MM.1S (cell line): ENCODE results near the gene CFD.
"Not testable (repeated sequence)": the region's sequence is repeated elsewhere in the genome, so short reads cannot be mapped to it uniquely, and the experiment has no call there.

Source experiments
- DNase-seq: peaks from one replicate; pipeline ENCODE4 v3.0.0-alpha.2; 2015
- H2AFZ ChIP-seq: fragments of 300-600 bp; sonication (generic); 2 replicates; pipeline ENCODE4 v1.6.0; 2016; ENCODE audit warnings: antibody characterized with exemption, low read length
- H3F3A ChIP-seq: fragments of 300-600 bp; sonication (generic); 2 replicates; pipeline ENCODE4 v1.6.1; 2016; ENCODE audit warnings: mild to moderate bottlenecking, antibody characterized with exemption, low read length, moderate library complexity, mixed read lengths; ENCODE audit not compliant: insufficient read depth
- H3K27ac ChIP-seq: fragments of 300-600 bp; sonication (generic); 2 replicates; pipeline ENCODE4 v1.5.1; 2016; ENCODE audit warnings: mild to moderate bottlenecking, low read length
- H3K27me3 ChIP-seq: fragments of 300-600 bp; sonication (generic); replicated peaks from 2 replicates; pipeline ENCODE4 v1.6.0; 2016; ENCODE audit warnings: low read length; ENCODE audit not compliant: insufficient read depth
- H3K36me3 ChIP-seq: fragments of 300-600 bp; sonication (generic); replicated peaks from 2 replicates; pipeline ENCODE4 v1.6.1; 2016; ENCODE audit warnings: mild to moderate bottlenecking, low read length, mixed read lengths; ENCODE audit not compliant: insufficient read depth
- H3K4me1 ChIP-seq: fragments of 300-600 bp; sonication (generic); 2 replicates; pipeline ENCODE4 v1.6.1; 2016; ENCODE audit warnings: low read length, mixed read lengths
- H3K4me2 ChIP-seq: fragments of 300-600 bp; sonication (generic); 2 replicates; pipeline ENCODE4 v1.6.0; 2016; ENCODE audit warnings: low read depth, low read length
- H3K4me3 ChIP-seq: fragments of 300-600 bp; sonication (generic); 2 replicates; pipeline ENCODE4 v1.5.1; 2016; ENCODE audit warnings: low read length, mixed read lengths
- H3K79me2 ChIP-seq: fragments of 300-600 bp; sonication (generic); 2 replicates; pipeline ENCODE4 v1.6.1; 2016; ENCODE audit warnings: mixed run types, low read length, mixed read lengths
- H3K9ac ChIP-seq: fragments of 300-600 bp; sonication (generic); 2 replicates; pipeline ENCODE4 v1.6.1; 2016; ENCODE audit warnings: low read length, mixed read lengths
- H3K9me2 ChIP-seq: fragments of 300-600 bp; sonication (generic); replicated peaks from 2 replicates; pipeline ENCODE4 v1.6.1; 2016; ENCODE audit warnings: mild to moderate bottlenecking, low read length, mixed read lengths; ENCODE audit not compliant: insufficient read depth
- H3K9me3 ChIP-seq: fragments of 300-600 bp; sonication (generic); replicated peaks from 2 replicates; pipeline ENCODE4 v1.6.1; 2016; ENCODE audit warnings: mild to moderate bottlenecking, low read length, mixed read lengths; ENCODE audit not compliant: insufficient read depth
- H4K20me1 ChIP-seq: fragments of 300-600 bp; sonication (generic); 2 replicates; pipeline ENCODE4 v1.6.1; 2016; ENCODE audit warnings: mild to moderate bottlenecking, low read length, moderate library complexity, mixed read lengths; ENCODE audit not compliant: insufficient read depth
- CTCF ChIP-seq: fragments of 300-600 bp; sonication (generic); IDR thresholded peaks from 2 replicates; pipeline ENCODE4 v1.5.1; 2016; ENCODE audit warnings: antibody characterized with exemption, low read length, mixed read lengths
- EZH2 ChIP-seq: fragments of 300-600 bp; sonication (generic); optimal IDR thresholded peaks from 2 replicates; pipeline ENCODE3; 2017; ENCODE audit warnings: low read depth, mild to moderate bottlenecking, antibody characterized with exemption, low read length, mixed read lengths
- EZH2phosphoT487 ChIP-seq: fragments of 300-600 bp; sonication (generic); IDR thresholded peaks from 2 replicates; pipeline ENCODE4 v1.6.1; 2018; ENCODE audit warnings: antibody characterized with exemption, low read length

The CFD gene

DNA sequence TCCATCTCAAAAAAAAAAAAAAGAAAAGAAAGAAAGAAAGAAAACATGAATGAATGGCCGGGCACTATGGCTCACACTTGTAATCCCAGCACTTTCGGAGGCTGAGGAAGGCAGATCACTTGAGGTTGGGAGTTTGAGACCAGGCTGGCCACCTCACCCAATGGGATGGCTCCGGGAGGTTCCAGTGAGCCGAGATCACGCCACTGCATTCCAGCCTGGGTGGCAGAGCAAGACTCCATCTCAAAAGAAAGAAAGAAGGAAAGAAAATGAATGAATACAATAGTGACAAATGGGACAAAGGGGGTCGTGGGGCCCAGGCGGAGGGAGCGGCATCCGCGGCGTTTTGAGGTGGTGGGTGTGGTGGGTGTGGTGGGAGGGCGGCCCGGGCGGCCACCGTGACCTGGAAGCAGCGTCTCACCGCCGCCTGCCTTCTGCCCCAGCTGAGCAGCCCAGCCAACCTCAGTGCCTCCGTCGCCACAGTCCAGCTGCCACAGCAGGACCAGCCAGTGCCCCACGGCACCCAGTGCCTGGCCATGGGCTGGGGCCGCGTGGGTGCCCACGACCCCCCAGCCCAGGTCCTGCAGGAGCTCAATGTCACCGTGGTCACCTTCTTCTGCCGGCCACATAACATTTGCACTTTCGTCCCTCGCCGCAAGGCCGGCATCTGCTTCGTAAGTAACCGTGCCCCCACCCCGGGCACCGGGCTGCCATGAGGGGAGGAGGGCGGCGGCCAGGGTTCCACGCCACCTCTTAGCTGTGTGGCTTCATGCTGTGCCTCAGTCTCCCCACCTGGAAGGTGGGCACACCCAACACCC, 13.6 kb upstream of the CFD start:
- Histone ChIP-seq H3K4me2 (peak overlapping the region; percentile 49; the same call in 1 of the 2 replicates), H2AFZ (no peak overlapping the region)
- no peak for DNase-seq

DNA sequence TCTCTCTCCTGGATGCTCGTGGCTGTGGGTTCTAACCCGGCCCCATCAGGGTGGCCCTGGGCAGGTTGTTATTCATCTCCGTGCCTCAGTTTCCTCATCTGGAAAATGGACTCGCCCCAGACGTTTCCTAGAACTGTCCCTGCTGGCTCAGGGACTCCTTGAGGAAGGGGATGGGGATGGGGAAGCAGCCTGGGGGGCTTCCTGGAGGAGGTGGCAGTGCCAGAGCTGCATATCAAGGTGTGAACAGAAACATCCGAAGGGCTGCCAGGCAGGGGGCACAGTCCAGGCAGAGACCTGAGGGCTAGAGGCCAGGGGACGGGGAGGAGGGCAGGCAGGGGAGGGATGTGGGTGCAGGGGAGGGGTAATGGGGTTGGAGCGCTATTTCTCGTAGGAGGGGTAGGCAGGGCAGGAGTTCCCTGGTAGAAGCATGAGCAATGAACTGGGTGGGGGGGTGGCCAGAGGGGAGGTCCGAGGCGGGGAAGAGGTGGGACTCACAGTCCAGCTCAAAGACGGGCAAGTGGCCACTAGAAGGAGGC, 11.0 kb upstream of the CFD start:
- H3K79me2 ChIP-seq = no peaks in the 10 kb centered on the region
- H3K4me1 ChIP-seq = peaks cover 8% of the 10 kb centered on the region; the same call in 1 of the 2 replicates
- H3F3A ChIP-seq = peaks cover 9% of the 10 kb centered on the region
- no peaks in the 10 kb centered on the region for H3K9me2 ChIP-seq
- no peak overlapping the region for H2AFZ ChIP-seq
- no peaks in the 10 kb centered on the region for H4K20me1 ChIP-seq
- H3K27me3 ChIP-seq = peaks cover 89% of the 10 kb centered on the region
- no peaks in the 10 kb centered on the region for H3K36me3 ChIP-seq
- no peak for TF ChIP-seq CTCF
- no peak for TF ChIP-seq EZH2
- no peak for TF ChIP-seq EZH2phosphoT487
- H3K4me3 ChIP-seq = no peak overlapping the region
- H3K9me3 ChIP-seq = no peaks in the 10 kb centered on the region
- H3K9ac ChIP-seq = no peak overlapping the region
- H3K4me2 ChIP-seq = no peak overlapping the region
- no peak for DNase-seq
- no peak overlapping the region for H3K27ac ChIP-seq

More for the DNA sequence above, 13.6 kb upstream of the CFD start:
- Histone ChIP-seq H4K20me1 (no peaks in the 10 kb centered on the region), H3K9me3 (no peaks in the 10 kb centered on the region), H3K9me2 (no peaks in the 10 kb centered on the region), H3K36me3 (no peaks in the 10 kb centered on the region), H3K4me1 (peaks cover 8% of the 10 kb centered on the region; the same call in 1 of the 2 replicates), H3K27ac (no peak overlapping the region), H3K9ac (no peak overlapping the region), H3F3A (peaks cover 9% of the 10 kb centered on the region), H3K27me3 (peaks cover 81% of the 10 kb centered on the region), H3K4me3 (no peak overlapping the region), H3K79me2 (no peaks in the 10 kb centered on the region)
- TF ChIP-seq CTCF (no peak), EZH2phosphoT487 (no peak), EZH2 (no peak)

DNA sequence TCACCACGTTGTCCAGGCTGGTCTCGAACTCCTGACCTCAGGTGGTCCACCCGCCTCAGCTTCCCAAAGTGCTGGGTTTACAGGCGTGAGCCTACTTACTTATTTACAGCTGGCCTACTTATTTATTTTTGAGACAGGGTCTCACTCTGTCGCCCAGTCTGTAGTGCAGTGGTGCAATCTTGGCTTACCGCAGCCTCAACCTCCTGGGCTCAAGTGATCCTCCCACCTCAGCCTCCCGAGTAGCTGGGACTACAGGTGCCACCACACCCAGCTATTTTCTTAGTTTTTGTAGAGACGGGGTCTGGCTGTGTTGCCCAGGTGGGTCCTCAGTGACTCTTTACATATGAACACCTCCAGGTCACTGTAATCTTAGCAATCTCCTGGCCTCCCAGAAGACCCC, 10.3 kb upstream of the CFD start:
- H3K36me3 ChIP-seq, H3K4me2 ChIP-seq, H3K4me3 ChIP-seq, H3K79me2 ChIP-seq, H3K4me1 ChIP-seq, H3K27ac ChIP-seq, H2AFZ ChIP-seq, H3K9me3 ChIP-seq, H4K20me1 ChIP-seq, H3K9me2 ChIP-seq, H3K9ac ChIP-seq, H3F3A ChIP-seq, DNase-seq: not testable (repeated sequence)
- H3K27me3 ChIP-seq = peaks cover 88% of the 10 kb centered on the region
